WERI-Rb-1 (cell line): Measurements from ENCODE around the gene MGAT4C.

Experiments used
- DNase-seq: peaks from one replicate; pipeline ENCODE4 v3.0.0-alpha.2; 2020
- H3K27ac ChIP-seq: fragments of 250-450 bp; sonication (Bioruptor Pico); 2 replicates; pipeline ENCODE4 v1.5.1; 2020; ENCODE audit warnings: mild to moderate bottlenecking, moderate library complexity
- H3K27me3 ChIP-seq: fragments of 250-450 bp; sonication (Bioruptor Pico); 2 replicates; pipeline ENCODE4 v1.5.1; 2021; ENCODE audit warnings: mild to moderate bottlenecking, low read depth, moderate library complexity; ENCODE audit not compliant: insufficient read depth, severe bottlenecking
- H3K36me3 ChIP-seq: fragments of 250-450 bp; sonication (Bioruptor Pico); 2 replicates; pipeline ENCODE4 v1.5.1; 2020; ENCODE audit warnings: mild to moderate bottlenecking, moderate library complexity
- H3K4me3 ChIP-seq: 2 replicates; pipeline ENCODE4 v1.5.1; 2011; ENCODE audit warnings: low read depth, mild to moderate bottlenecking, control low read depth, low read length
- H3K9me3 ChIP-seq: fragments of 250-450 bp; sonication (Bioruptor Pico); 2 replicates; pipeline ENCODE4 v1.5.1; 2021; ENCODE audit warnings: mild to moderate bottlenecking, moderate library complexity; ENCODE audit not compliant: severe bottlenecking
- TF ChIP-seq, protein P1 (sequence below): IDR thresholded peaks from 2 replicates; pipeline ENCODE4 v1.5.1; 2011; ENCODE audit warnings: low read depth, mild to moderate bottlenecking, control low read depth, inconsistent platforms, low read length

MGAT4C gene

DNA sequence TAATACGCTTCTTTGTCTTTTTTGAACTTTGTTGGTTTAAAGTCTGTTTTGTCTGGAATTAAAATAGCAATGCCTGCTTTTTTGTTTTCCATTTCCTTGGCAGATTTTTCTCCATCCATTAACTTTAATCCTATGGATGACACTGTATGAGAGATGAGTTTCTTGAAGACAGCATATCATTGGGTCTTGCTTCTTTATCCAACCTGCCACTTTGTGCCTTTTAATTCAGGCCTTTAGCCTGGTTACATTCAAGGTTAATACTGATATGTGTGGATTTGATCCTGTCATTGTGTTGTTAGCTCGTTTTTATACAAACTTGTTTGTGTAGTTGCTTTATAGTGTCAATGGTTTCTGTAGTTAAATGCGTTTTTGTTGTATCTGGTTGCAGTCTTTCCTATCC, 214.1 kb downstream of the MGAT4C start:
- Histone ChIP-seq H3K4me3 (no peak overlapping the region), H3K27ac (no peak overlapping the region), H3K36me3 (no peaks in the 10 kb centered on the region), H3K9me3 (no peaks in the 10 kb centered on the region), H3K27me3 (no peaks in the 10 kb centered on the region)
- TF ChIP-seq, protein P1, sequence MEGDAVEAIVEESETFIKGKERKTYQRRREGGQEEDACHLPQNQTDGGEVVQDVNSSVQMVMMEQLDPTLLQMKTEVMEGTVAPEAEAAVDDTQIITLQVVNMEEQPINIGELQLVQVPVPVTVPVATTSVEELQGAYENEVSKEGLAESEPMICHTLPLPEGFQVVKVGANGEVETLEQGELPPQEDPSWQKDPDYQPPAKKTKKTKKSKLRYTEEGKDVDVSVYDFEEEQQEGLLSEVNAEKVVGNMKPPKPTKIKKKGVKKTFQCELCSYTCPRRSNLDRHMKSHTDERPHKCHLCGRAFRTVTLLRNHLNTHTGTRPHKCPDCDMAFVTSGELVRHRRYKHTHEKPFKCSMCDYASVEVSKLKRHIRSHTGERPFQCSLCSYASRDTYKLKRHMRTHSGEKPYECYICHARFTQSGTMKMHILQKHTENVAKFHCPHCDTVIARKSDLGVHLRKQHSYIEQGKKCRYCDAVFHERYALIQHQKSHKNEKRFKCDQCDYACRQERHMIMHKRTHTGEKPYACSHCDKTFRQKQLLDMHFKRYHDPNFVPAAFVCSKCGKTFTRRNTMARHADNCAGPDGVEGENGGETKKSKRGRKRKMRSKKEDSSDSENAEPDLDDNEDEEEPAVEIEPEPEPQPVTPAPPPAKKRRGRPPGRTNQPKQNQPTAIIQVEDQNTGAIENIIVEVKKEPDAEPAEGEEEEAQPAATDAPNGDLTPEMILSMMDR: no peak
- DNase-seq: no peak

DNA sequence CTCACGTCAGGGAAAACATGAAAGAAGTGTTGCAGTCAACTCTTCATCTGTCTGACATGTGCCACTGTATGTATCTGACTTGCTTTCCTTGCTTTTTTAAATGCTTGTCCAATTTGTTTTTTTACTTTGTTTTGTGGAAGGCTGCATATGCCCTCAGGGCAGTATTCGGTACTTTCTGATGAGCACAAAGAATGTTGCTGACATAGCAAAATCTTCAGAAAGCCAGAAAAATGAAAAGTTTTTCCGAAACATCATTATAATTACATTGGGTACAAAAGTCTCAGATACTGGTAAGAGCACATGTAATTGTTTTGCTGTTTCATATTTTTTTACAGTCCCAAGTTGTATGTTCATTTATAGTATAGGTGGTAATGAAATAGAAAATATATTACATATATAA, 237.8 kb downstream of the MGAT4C start:
- no peaks in the 10 kb centered on the region for H3K27me3 ChIP-seq
- H3K27ac ChIP-seq: no peak overlapping the region
- no peaks in the 10 kb centered on the region for H3K36me3 ChIP-seq
- no peaks in the 10 kb centered on the region for H3K9me3 ChIP-seq
- TF ChIP-seq, protein P1: no peak
- no peak for DNase-seq
- no peak overlapping the region for H3K4me3 ChIP-seq

DNA sequence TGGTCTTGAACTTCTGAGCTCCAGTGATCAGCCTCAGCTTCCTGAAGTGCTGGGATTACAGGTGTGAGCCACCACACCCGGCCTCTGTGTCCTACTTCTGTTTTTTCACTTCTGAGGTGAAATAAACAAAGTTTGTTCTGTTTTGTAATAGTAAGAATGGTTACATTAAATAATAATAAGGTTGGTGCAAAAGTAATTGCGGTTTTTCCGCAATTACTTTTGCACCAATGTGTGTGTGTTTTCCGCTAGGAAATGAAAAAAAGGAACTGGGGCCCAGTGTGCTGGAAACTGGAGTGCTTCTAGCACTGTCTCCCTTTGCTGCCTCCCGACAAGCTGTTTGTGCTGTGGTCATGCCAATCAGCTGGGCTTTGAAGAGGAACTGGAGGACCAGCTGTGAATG, 241.2 kb downstream of the MGAT4C start:
- Histone ChIP-seq H3K4me3 (no peak overlapping the region), H3K9me3 (no peaks in the 10 kb centered on the region), H3K27ac (no peak overlapping the region), H3K27me3 (no peaks in the 10 kb centered on the region), H3K36me3 (no peaks in the 10 kb centered on the region)
- TF ChIP-seq, protein P1: no peak
- no peak for DNase-seq

DNA sequence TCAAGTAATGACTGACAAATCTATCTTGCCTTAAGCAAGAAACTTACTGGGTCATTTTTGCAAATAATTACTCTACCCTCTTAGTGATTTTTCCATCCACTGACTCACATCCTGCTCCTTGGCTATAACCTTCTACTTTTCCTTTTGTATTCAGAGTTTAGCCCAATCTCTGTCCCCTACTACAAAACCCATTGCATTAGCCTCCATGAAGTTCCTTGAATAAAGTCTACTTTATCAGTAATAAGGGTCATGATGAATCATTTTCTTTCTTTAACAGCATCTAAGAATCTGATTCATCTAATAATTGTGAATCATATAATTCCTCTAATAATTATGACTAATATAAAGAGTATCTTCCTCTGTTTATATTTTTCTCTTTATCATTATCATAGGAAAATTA, 249.5 kb downstream of the MGAT4C start:
- Histone ChIP-seq H3K4me3 (no peak overlapping the region), H3K36me3 (no peaks in the 10 kb centered on the region), H3K27ac (no peak overlapping the region), H3K9me3 (no peaks in the 10 kb centered on the region), H3K27me3 (no peaks in the 10 kb centered on the region)
- TF ChIP-seq, protein P1: no peak
- no peak for DNase-seq

DNA sequence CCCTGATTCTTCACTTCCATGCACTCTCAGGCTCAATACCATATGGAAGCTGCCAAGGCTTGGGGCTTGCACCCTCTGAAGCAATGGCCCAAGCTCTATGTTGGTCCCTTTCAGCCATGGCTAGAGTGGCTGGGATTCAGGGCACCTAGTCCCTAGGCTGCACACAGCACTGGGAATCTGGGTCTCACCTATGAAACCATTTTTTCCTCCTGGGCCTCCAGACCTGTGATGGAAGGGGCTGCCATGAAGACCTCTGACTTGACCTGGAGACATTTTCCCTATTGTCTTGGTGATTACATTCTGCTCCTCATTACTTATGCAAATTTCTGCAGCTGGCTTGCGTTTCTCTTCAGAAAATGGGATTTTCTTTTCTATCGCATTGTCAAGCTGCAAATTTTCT, 258.1 kb downstream of the MGAT4C start:
- no peaks in the 10 kb centered on the region for H3K36me3 ChIP-seq
- H3K27ac ChIP-seq: no peak overlapping the region
- H3K4me3 ChIP-seq: no peak overlapping the region
- no peak for DNase-seq
- peaks cover 5% of the 10 kb centered on the region for H3K9me3 ChIP-seq
- no peaks in the 10 kb centered on the region for H3K27me3 ChIP-seq
- TF ChIP-seq, protein P1: no peak

DNA sequence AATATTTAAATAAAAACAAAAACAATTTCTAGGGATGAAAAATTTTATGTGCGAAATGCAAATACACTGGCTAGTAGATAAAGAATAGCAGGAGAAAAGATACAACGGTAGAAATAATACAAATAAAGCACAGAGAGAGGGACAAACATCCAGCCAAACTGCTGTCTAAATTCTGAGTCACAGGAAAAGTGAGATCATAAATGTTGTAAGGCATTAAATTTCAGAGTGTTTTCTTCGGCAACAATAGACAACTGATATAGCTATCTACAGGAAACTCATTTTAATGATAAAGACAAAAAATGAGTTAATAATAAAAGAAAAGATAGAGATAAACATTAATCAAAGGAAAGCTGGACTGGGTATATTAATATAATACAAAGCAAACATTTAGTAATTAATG, 259.9 kb downstream of the MGAT4C start:
- DNase-seq: no peak
- no peaks in the 10 kb centered on the region for H3K36me3 ChIP-seq
- TF ChIP-seq, protein P1: no peak
- no peak overlapping the region for H3K27ac ChIP-seq
- peaks cover 5% of the 10 kb centered on the region for H3K9me3 ChIP-seq
- H3K4me3 ChIP-seq: no peak overlapping the region
- no peaks in the 10 kb centered on the region for H3K27me3 ChIP-seq
